ENCODE data around the gene MRPL53.

DNA sequence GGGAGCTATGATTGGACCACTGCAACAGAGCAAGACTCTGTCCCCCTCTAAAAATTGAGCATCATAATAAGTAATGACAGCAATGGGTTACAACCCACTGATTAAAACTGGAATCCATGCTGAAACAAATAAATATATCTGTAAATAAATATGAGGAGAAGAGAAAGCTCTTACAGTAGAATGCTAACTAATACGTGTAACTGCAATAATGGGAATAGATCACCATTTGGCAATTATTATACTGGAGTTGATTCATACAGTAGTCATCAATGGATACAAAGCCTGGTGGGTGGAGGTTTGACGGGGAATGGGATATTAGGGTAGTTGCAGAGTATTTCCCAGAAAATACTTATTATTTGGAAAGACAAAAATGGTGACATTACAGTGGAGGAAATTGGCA lies 23.7 kb downstream of the MRPL53 start:
- TF ChIP-seq POLR2A (IDR thresholded peaks at IDR 0.05) = no peak
- TF ChIP-seq, protein P1, sequence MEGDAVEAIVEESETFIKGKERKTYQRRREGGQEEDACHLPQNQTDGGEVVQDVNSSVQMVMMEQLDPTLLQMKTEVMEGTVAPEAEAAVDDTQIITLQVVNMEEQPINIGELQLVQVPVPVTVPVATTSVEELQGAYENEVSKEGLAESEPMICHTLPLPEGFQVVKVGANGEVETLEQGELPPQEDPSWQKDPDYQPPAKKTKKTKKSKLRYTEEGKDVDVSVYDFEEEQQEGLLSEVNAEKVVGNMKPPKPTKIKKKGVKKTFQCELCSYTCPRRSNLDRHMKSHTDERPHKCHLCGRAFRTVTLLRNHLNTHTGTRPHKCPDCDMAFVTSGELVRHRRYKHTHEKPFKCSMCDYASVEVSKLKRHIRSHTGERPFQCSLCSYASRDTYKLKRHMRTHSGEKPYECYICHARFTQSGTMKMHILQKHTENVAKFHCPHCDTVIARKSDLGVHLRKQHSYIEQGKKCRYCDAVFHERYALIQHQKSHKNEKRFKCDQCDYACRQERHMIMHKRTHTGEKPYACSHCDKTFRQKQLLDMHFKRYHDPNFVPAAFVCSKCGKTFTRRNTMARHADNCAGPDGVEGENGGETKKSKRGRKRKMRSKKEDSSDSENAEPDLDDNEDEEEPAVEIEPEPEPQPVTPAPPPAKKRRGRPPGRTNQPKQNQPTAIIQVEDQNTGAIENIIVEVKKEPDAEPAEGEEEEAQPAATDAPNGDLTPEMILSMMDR (IDR thresholded peaks at IDR 0.05) = no peak
